ENCODE results near the gene PCDHB10.

The PCDHB10 gene

GRCh38 chr5:141236516-141237313 lies 44.6 kb downstream of the PCDHB10 start:
- no peak for DNase-seq (ENCODE audit: low read depth in 2 of 2)

DNA sequence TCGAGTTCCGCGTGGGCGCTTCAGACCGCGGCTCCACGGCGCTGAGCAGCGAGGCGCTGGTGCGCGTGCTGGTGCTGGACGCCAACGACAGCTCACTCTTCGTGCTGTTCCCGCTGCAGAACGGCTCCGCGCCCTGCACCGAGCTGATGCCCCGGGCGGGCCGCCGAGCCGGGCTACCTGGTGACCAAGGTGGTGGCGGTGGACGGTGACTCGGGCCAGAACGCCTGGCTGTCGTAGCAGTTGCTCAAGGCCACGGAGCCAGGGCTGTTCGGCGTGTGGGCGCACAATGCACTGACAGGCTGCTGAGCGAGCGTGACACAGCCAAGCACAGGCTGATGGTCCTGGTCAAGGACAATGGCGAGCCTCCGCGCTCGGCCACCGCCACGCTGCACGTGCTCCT lies 49.3 kb downstream of the PCDHB10 start:
- no peak for DNase-seq (ENCODE audit: low read depth in 2 of 2)

Data from stimulated activated CD8-positive, alpha-beta memory T cell treated with anti-CD3 and anti-CD28 coated beads, Interleukin-15, amount 100 ng/mL, for 4 hours (primary cell).